ENCODE results near the gene GRXCR1. TPM values are rescaled to one million over a fixed set of nuclear protein-coding genes. Genes with fewer than 3 reads are reported as not detected.

Gene GRXCR1
- total RNA-seq, 1 donor from 2014 or later, result not detected

DNA sequence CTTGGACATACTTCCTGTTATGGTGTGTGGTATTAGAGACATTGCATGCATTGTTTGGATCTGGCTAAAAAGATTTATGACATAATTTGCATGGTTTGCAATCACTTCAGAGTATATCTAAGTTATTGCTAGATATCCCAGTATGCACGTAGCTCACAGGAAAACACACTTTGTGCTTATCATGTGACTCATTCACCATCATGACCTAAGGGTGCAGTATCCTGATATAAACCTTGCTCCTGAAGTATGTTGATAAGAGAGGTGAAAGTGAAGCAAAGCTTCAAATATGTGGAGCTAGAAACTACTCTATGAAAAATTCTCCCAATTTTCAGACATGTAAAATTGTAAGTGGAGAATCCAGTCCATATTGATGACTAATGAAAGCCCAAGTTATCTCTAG is 46.9 kb upstream of the GRXCR1 start:
- Histone ChIP-seq H3K27me3 (ENCODE audit: insufficient read depth, low read length) (no peaks in the 10 kb centered on the region), H3K79me2 (ENCODE audit: insufficient read depth, low read length) (no peaks in the 10 kb centered on the region), H3K4me1 (ENCODE audit: insufficient read depth, low read length) (no peaks in the 10 kb centered on the region), H4K20me1 (ENCODE audit: insufficient read depth, low read length) (no peaks in the 10 kb centered on the region), H3K27ac (ENCODE audit: low read depth, low read length) (no peak overlapping the region), H2AFZ (ENCODE audit: low read depth, low read length) (no peak overlapping the region), H3K4me3 (ENCODE audit: insufficient read depth, low read depth, low read length) (no peak overlapping the region), H3K9ac (ENCODE audit: low read length) (no peak overlapping the region), H3K4me2 (ENCODE audit: low read length) (no peak overlapping the region), H3K36me3 (ENCODE audit: insufficient read depth, low read length) (no peaks in the 10 kb centered on the region), H3K9me3 (ENCODE audit: insufficient read depth, low read depth, low read length) (no peaks in the 10 kb centered on the region)
- Mint-ChIP-seq H3K27me3 (ENCODE audit: low read depth, unreplicated experiment) (peaks cover 5% of the 10 kb centered on the region), H3K4me3 (ENCODE audit: unreplicated experiment) (no peak overlapping the region), H3K36me3 (ENCODE audit: low read depth, unreplicated experiment) (no peaks in the 10 kb centered on the region), H3K27ac (ENCODE audit: unreplicated experiment) (no peak overlapping the region), H3K9me3 (ENCODE audit: unreplicated experiment) (peaks cover 9% of the 10 kb centered on the region), H3K4me1 (ENCODE audit: low read depth, unreplicated experiment) (no peaks in the 10 kb centered on the region)
- DNase-seq (ENCODE audit: low read depth), result no peak
- FAIRE-seq, result no peak
- TF ChIP-seq, protein P1, sequence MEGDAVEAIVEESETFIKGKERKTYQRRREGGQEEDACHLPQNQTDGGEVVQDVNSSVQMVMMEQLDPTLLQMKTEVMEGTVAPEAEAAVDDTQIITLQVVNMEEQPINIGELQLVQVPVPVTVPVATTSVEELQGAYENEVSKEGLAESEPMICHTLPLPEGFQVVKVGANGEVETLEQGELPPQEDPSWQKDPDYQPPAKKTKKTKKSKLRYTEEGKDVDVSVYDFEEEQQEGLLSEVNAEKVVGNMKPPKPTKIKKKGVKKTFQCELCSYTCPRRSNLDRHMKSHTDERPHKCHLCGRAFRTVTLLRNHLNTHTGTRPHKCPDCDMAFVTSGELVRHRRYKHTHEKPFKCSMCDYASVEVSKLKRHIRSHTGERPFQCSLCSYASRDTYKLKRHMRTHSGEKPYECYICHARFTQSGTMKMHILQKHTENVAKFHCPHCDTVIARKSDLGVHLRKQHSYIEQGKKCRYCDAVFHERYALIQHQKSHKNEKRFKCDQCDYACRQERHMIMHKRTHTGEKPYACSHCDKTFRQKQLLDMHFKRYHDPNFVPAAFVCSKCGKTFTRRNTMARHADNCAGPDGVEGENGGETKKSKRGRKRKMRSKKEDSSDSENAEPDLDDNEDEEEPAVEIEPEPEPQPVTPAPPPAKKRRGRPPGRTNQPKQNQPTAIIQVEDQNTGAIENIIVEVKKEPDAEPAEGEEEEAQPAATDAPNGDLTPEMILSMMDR (IDR thresholded peaks at IDR 0.05; ENCODE audit: insufficient read depth, low read depth, low read length), result no peak
- TF ChIP-seq EZH2 (IDR thresholded peaks at IDR 0.05; ENCODE audit: insufficient read depth, low read length), result no peak

DNA sequence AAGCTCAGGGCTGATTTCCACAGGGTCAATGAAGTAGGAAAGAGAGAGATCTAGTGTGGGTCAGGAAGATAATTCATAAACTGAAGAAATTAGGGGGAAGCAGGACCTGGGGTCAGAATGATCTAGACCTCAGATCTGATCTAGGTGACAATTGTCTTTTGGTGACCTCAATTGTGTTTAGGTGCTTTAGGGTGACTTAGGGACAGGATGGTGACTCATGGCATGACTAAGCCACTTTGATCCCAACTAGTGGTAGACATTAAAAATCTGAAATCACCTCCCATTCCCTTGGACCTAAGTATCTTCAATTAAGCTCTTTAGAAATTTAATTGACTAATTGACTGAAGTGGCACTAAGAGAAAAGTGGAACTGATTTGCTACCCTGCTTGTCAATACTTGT is 36.7 kb upstream of the GRXCR1 start:
- FAIRE-seq (no peak), DNase-seq (ENCODE audit: low read depth) (no peak)
- TF ChIP-seq EZH2 (IDR thresholded peaks at IDR 0.05; ENCODE audit: insufficient read depth, low read length), result no peak
- TF ChIP-seq, protein P1 (IDR thresholded peaks at IDR 0.05; ENCODE audit: insufficient read depth, low read depth, low read length), result no peak
- Histone ChIP-seq H3K27ac (ENCODE audit: low read depth, low read length) (no peak overlapping the region), H3K4me2 (ENCODE audit: low read length) (no peak overlapping the region), H3K9ac (ENCODE audit: low read length) (no peak overlapping the region), H3K79me2 (ENCODE audit: insufficient read depth, low read length) (no peaks in the 10 kb centered on the region), H3K4me3 (ENCODE audit: insufficient read depth, low read depth, low read length) (no peak overlapping the region), H2AFZ (ENCODE audit: low read depth, low read length) (no peak overlapping the region), H3K9me3 (ENCODE audit: insufficient read depth, low read depth, low read length) (no peaks in the 10 kb centered on the region), H4K20me1 (ENCODE audit: insufficient read depth, low read length) (no peaks in the 10 kb centered on the region), H3K27me3 (ENCODE audit: insufficient read depth, low read length) (no peaks in the 10 kb centered on the region), H3K4me1 (ENCODE audit: insufficient read depth, low read length) (no peaks in the 10 kb centered on the region), H3K36me3 (ENCODE audit: insufficient read depth, low read length) (no peaks in the 10 kb centered on the region)
- Mint-ChIP-seq H3K36me3 (ENCODE audit: low read depth, unreplicated experiment) (no peaks in the 10 kb centered on the region), H3K4me1 (ENCODE audit: low read depth, unreplicated experiment) (no peaks in the 10 kb centered on the region), H3K4me3 (ENCODE audit: unreplicated experiment) (no peak overlapping the region), H3K27ac (ENCODE audit: unreplicated experiment) (no peak overlapping the region), H3K27me3 (ENCODE audit: low read depth, unreplicated experiment) (no peaks in the 10 kb centered on the region), H3K9me3 (ENCODE audit: unreplicated experiment) (peaks cover 5% of the 10 kb centered on the region)

DNA sequence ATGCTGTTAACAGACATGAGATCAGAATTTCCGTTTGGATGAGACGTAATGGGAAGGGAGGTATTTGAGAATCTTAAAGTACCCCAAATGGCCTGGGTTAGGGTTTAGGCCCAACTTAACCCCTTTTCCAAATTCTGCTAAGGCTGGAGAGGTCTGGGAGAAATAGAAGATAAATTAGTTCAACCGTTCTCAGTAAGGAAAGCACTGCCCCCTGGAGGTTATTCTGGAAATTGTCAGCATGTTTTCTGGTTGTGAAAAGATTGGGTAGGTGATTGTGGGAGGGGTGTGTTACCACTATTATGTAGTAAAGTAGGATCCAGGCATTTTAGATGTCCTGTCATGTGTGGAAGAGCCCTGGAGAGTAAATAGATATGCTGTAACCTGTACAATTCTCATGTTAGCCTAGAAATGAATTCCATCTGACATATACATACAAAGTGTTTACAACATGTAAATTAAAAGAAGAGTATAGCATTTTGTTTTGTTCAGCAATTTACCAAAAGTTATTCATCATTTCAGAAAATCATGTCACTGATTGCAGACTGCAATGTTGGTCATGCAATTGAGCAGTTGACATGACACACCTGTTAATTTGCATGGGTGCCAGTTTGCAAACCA is 26.8 kb upstream of the GRXCR1 start:
- Histone ChIP-seq H3K9me3 (ENCODE audit: insufficient read depth, low read depth, low read length) (no peaks in the 10 kb centered on the region), H3K27me3 (ENCODE audit: insufficient read depth, low read length) (no peaks in the 10 kb centered on the region), H3K79me2 (ENCODE audit: insufficient read depth, low read length) (no peaks in the 10 kb centered on the region), H3K4me3 (ENCODE audit: insufficient read depth, low read depth, low read length) (no peak overlapping the region), H3K4me1 (ENCODE audit: insufficient read depth, low read length) (no peaks in the 10 kb centered on the region), H3K36me3 (ENCODE audit: insufficient read depth, low read length) (no peaks in the 10 kb centered on the region), H2AFZ (ENCODE audit: low read depth, low read length) (no peak overlapping the region), H3K27ac (ENCODE audit: low read depth, low read length) (no peak overlapping the region), H3K9ac (ENCODE audit: low read length) (no peak overlapping the region), H3K4me2 (ENCODE audit: low read length) (no peak overlapping the region), H4K20me1 (ENCODE audit: insufficient read depth, low read length) (no peaks in the 10 kb centered on the region)
- H3K27me3 Mint-ChIP-seq (ENCODE audit: low read depth, unreplicated experiment), result peaks cover 3% of the 10 kb centered on the region
- TF ChIP-seq, protein P1 (IDR thresholded peaks at IDR 0.05; ENCODE audit: insufficient read depth, low read depth, low read length), result peak; percentile 63
- TF ChIP-seq EZH2 (IDR thresholded peaks at IDR 0.05; ENCODE audit: insufficient read depth, low read length), result no peak
- no peaks in the 10 kb centered on the region for H3K36me3 Mint-ChIP-seq (ENCODE audit: low read depth, unreplicated experiment)
- DNase-seq (ENCODE audit: low read depth) (peak; percentile 21), FAIRE-seq (peak; percentile 54)
- no peaks in the 10 kb centered on the region for H3K9me3 Mint-ChIP-seq (ENCODE audit: unreplicated experiment)
- H3K27ac Mint-ChIP-seq (ENCODE audit: unreplicated experiment), result no peak overlapping the region
- H3K4me1 Mint-ChIP-seq (ENCODE audit: low read depth, unreplicated experiment), result no peaks in the 10 kb centered on the region
- no peak overlapping the region for H3K4me3 Mint-ChIP-seq (ENCODE audit: unreplicated experiment)
